ENCODE data around the gene PIK3R2. TPM values are rescaled to one million over a fixed set of nuclear protein-coding genes. Genes with fewer than 3 reads are reported as not detected.

The PIK3R2 gene
- polyA plus RNA-seq, 10 donors = 35.8 to 49.1 (median 43.4) TPM

- no peak for DNase-seq
Observed at GRCh38 chr19:18122860-18123795, 29.8 kb upstream of the PIK3R2 start.

GRCh38 chr19:18123819-18124218 is 29.1 kb upstream of the PIK3R2 start:
- no peak for DNase-seq

GRCh38 chr19:18126097-18126496 is 26.9 kb upstream of the PIK3R2 start:
- no peak for DNase-seq

GRCh38 chr19:18128044-18128443 is 24.9 kb upstream of the PIK3R2 start:
- no peak for DNase-seq

- no peak for DNase-seq
Observed at GRCh38 chr19:18128805-18129204, 24.2 kb upstream of the PIK3R2 start.

- no peak for DNase-seq
Observed at GRCh38 chr19:18130523-18131242, 22.3 kb upstream of the PIK3R2 start.

GRCh38 chr19:18131841-18132596 is 20.9 kb upstream of the PIK3R2 start:
- DNase-seq = no peak

GRCh38 chr19:18135712-18136584 is 17.0 kb upstream of the PIK3R2 start:
- DNase-seq = no peak

- no peak for DNase-seq
Observed at GRCh38 chr19:18137242-18137641, 15.7 kb upstream of the PIK3R2 start.

GRCh38 chr19:18137657-18138339 is 15.2 kb upstream of the PIK3R2 start:
- no peak for DNase-seq

GRCh38 chr19:18140473-18140872 is 12.5 kb upstream of the PIK3R2 start:
- DNase-seq = no peak

GRCh38 chr19:18141031-18141430 is 11.9 kb upstream of the PIK3R2 start:
- DNase-seq = no peak

GRCh38 chr19:18143902-18144301 is 9.1 kb upstream of the PIK3R2 start:
- DNase-seq = no peak

- no peak for DNase-seq
Observed at GRCh38 chr19:18144361-18144760, 8.6 kb upstream of the PIK3R2 start.

GRCh38 chr19:18144906-18145305 is 8.1 kb upstream of the PIK3R2 start:
- no peak for DNase-seq

GRCh38 chr19:18145391-18145999 is 7.5 kb upstream of the PIK3R2 start:
- no peak for DNase-seq

GRCh38 chr19:18147396-18147795 is 5.6 kb upstream of the PIK3R2 start:
- DNase-seq = no peak

GRCh38 chr19:18149596-18149975 is 3.4 kb upstream of the PIK3R2 start:
- no peak for DNase-seq

- no peak for DNase-seq
Observed at GRCh38 chr19:18150776-18151624, 2.0 kb upstream of the PIK3R2 start.

Data from muscle of back (tissue), 11 donors.